ENCODE data around the gene RAB40B.

- TF ChIP-seq FOS (IDR thresholded peaks at IDR 0.05; ENCODE audit: low read depth, low read length) (no peak; the same call in 1 of the 2 replicates), CTCF (conservative IDR thresholded peaks at IDR 0.05; ENCODE audit: low read depth, low read length) (no peak), USF2 (IDR thresholded peaks at IDR 0.05; ENCODE audit: low read depth, low read length) (no peak), POLR2A (IDR thresholded peaks at IDR 0.05; ENCODE audit: low read depth, low read length) (peak; percentile 96), NFE2L2 (IDR thresholded peaks at IDR 0.05; ENCODE audit: low read depth, low read length) (no peak), BHLHE40 (IDR thresholded peaks at IDR 0.05; ENCODE audit: low read depth, low read length) (peak; percentile 66), CEBPB (IDR thresholded peaks at IDR 0.05; ENCODE audit: low read depth, low read length) (no peak), RAD21 (IDR thresholded peaks at IDR 0.05; ENCODE audit: low read length) (0 out of 2 replicates have a peak, but pooled peaks have one; percentile 6), SMC3 (IDR thresholded peaks at IDR 0.05; ENCODE audit: low read depth, low read length) (no peak), RFX5 (IDR thresholded peaks at IDR 0.05; ENCODE audit: low read depth, low read length) (no peak), MAFK (IDR thresholded peaks at IDR 0.05; ENCODE audit: low read depth, low read length) (no peak)
- TF ChIP-seq, protein P1, sequence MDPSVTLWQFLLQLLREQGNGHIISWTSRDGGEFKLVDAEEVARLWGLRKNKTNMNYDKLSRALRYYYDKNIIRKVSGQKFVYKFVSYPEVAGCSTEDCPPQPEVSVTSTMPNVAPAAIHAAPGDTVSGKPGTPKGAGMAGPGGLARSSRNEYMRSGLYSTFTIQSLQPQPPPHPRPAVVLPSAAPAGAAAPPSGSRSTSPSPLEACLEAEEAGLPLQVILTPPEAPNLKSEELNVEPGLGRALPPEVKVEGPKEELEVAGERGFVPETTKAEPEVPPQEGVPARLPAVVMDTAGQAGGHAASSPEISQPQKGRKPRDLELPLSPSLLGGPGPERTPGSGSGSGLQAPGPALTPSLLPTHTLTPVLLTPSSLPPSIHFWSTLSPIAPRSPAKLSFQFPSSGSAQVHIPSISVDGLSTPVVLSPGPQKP (IDR thresholded peaks at IDR 0.05; ENCODE audit: borderline replicate concordance, low read depth, low read length): peak; percentile 72; the same call in 1 of the 2 replicates
Measured at GRCh38 chr17:82648165-82648668, 50.3 kb downstream of the RAB40B start, which contains the start of gene WDR45B.
